ENCODE measurements around the gene CASP2. TPM values are rescaled to one million over a fixed set of nuclear protein-coding genes. Genes with fewer than 3 reads are reported as not detected.

Gene CASP2
- total and polyA plus RNA-seq, 8 donors = 4.2 to 19.7 (median 8.7) TPM

DNA sequence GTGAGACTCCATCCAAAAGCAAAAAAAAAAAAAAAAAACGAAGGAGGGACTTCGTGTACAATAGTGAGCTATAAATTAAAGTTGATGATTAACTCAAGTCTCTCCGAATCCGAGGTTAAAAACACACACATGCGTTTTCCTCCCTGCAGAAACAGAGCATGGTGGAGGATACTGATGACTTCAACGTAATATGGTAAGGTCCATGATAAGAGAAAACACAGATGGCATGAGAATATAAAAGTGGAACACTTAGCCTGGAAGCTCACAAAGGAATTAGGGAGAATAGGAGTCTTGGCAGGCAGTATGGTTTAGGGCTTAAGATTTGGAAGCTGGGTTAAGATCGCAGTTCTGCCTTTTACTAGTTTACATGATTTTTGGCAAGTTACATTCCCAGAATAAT, 45.0 kb upstream of the CASP2 start:
- no peak overlapping the region for H3K4me3 ChIP-seq
- FAIRE-seq (no peak), ATAC-seq (no peak), DNase-seq (no peak)
- TF ChIP-seq, protein P1, sequence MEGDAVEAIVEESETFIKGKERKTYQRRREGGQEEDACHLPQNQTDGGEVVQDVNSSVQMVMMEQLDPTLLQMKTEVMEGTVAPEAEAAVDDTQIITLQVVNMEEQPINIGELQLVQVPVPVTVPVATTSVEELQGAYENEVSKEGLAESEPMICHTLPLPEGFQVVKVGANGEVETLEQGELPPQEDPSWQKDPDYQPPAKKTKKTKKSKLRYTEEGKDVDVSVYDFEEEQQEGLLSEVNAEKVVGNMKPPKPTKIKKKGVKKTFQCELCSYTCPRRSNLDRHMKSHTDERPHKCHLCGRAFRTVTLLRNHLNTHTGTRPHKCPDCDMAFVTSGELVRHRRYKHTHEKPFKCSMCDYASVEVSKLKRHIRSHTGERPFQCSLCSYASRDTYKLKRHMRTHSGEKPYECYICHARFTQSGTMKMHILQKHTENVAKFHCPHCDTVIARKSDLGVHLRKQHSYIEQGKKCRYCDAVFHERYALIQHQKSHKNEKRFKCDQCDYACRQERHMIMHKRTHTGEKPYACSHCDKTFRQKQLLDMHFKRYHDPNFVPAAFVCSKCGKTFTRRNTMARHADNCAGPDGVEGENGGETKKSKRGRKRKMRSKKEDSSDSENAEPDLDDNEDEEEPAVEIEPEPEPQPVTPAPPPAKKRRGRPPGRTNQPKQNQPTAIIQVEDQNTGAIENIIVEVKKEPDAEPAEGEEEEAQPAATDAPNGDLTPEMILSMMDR (IDR thresholded peaks at IDR 0.05) = no peak
- H3K4me1 ChIP-seq = no peaks in the 10 kb centered on the region
- no peaks in the 10 kb centered on the region for H3K36me3 ChIP-seq
- no peak overlapping the region for H3K27ac ChIP-seq
- intact Hi-C loops (cut with DNase I) = loop anchor here (5.0 to 10.0 kb wide), 3 partner anchors 62 to 174 kb away; no protein-coding TSS in a partner anchor
- WGBS, 2 donors = 46 to 47% methylated on average over 7 of the region's 7 CpGs
- no peaks in the 10 kb centered on the region for H3K9me3 ChIP-seq
- no peaks in the 10 kb centered on the region for H3K27me3 ChIP-seq

DNA sequence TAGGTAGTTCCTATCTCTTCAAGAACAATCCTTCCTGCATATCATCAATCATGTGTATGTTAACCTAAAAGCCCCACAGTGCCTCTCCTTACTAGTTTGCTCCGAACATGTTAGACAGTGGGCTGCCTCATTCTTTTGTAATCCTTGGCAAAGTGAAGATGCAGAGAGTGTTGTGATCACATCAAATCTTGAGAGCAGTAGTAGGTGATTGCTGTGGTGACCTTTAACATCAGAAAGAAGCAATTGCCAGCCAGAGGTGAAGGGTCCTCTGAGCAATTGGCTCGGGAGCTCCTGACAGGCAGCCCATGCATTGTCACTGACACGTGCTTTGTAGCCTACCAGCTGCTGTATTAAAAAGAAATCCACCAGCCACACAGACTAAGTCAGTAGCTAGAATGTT, 44.5 kb upstream of the CASP2 start:
- TF ChIP-seq, protein P1 (IDR thresholded peaks at IDR 0.05) = no peak
- intact Hi-C loops (cut with DNase I) = loop anchor here (5.0 to 10.0 kb wide), 3 partner anchors 61 to 174 kb away; no protein-coding TSS in a partner anchor
- H3K4me1 ChIP-seq = no peaks in the 10 kb centered on the region
- H3K27me3 ChIP-seq = no peaks in the 10 kb centered on the region
- no peak for ATAC-seq
- 62 to 65% methylated on average over 3 of the region's 3 CpGs for WGBS, 2 donors
- H3K4me3 ChIP-seq = no peak overlapping the region
- H3K27ac ChIP-seq = no peak overlapping the region
- no peak for DNase-seq
- FAIRE-seq = no peak
- H3K9me3 ChIP-seq = no peaks in the 10 kb centered on the region
- no peaks in the 10 kb centered on the region for H3K36me3 ChIP-seq

DNA sequence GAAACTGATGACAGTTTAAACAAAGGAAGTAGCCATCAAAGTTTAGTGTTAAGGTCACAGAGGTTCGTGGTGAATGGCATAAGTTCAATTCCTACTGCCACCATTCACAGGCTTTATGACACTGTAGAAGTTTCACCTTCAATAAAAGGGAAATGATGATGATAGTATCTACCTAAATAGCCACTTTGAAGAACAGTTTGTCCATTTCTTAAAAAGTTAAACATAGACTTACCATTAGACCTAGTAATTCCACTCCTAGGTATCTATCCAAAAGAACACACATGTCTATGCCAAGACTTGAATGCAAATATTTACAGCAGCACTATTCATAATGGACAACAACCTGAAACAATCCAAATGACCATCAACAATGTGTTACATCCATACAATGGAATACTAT, 43.8 kb upstream of the CASP2 start:
- no peak for ATAC-seq

DNA sequence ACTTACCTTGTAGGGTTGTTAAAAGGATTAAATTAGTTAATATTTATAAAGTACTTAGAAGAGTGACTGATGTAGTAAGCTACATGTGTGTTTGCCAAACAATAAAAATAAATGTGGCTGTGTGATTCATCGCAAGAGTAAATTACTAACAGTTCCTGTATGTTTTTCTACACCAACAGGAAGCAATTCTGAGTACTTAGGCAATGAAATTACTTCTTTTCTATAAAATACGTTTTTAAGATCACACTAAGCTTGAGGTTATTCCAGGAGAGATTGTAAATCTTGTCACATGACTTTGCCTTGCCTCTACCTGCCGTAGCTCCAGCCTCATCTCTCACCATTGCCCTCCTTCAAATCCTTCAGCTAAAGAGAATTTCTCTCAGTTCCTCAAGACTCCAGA, 43.0 kb upstream of the CASP2 start:
- Histone ChIP-seq H3K4me3 (no peak overlapping the region), H3K27ac (no peak overlapping the region), H3K36me3 (no peaks in the 10 kb centered on the region), H3K27me3 (no peaks in the 10 kb centered on the region), H3K9me3 (no peaks in the 10 kb centered on the region), H3K4me1 (no peaks in the 10 kb centered on the region)
- intact Hi-C loops (cut with DNase I) = loop anchor here in 2 of 3 donors (10.0 kb wide), 1 partner anchor 60 kb away; no protein-coding TSS in a partner anchor
- DNase-seq = no peak
- 52 to 61% methylated on average over 3 of the region's 3 CpGs for WGBS, 2 donors
- TF ChIP-seq, protein P1 (IDR thresholded peaks at IDR 0.05) = no peak
- no peak for FAIRE-seq
- ATAC-seq = no peak

More for the DNA sequence above, 43.8 kb upstream of the CASP2 start:
- TF ChIP-seq, protein P1 (IDR thresholded peaks at IDR 0.05) = no peak
- Histone ChIP-seq H3K27ac (no peak overlapping the region), H3K36me3 (no peaks in the 10 kb centered on the region), H3K4me3 (no peak overlapping the region), H3K27me3 (no peaks in the 10 kb centered on the region), H3K4me1 (no peaks in the 10 kb centered on the region), H3K9me3 (no peaks in the 10 kb centered on the region)
- intact Hi-C loops (cut with DNase I) = loop anchor here (5.0 to 10.0 kb wide), 3 partner anchors 60 to 173 kb away; no protein-coding TSS in a partner anchor
- WGBS, 2 donors = 30 to 35% methylated on average over 1 of the region's 1 CpG
- FAIRE-seq = no peak
- DNase-seq = no peak

DNA sequence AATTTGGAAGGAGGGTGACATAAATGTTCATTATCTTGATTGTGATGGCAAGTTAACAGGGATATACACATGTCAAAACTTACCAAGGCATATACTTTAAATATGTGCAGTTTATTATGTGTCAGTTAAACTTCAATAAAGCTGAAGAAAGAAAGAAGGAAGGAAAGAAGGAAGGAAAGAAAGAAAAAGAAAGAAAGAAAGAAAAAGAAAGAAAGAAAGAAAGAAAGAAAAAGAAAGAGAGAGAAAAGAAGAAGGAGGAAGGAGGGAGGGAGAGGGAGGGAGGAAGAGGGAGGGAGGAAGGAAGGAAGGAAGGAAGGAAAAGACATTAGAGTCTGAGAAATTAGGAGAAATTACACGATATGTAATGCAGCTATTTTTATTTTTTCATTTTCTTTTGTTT, 40.8 kb upstream of the CASP2 start:
- H3K27me3 ChIP-seq = no peaks in the 10 kb centered on the region
- ATAC-seq = no peak
- H3K9me3 ChIP-seq = no peaks in the 10 kb centered on the region
- FAIRE-seq = no peak
- WGBS, 2 donors = 37 to 85% methylated on average over 1 of the region's 1 CpG
- no peaks in the 10 kb centered on the region for H3K4me1 ChIP-seq
- intact Hi-C loops (cut with DNase I) = loop anchor here in 2 of 3 donors (10.0 kb wide), 1 partner anchor 57 kb away; no protein-coding TSS in a partner anchor
- H3K4me3 ChIP-seq = no peak overlapping the region
- TF ChIP-seq, protein P1 (IDR thresholded peaks at IDR 0.05) = no peak
- H3K36me3 ChIP-seq = no peaks in the 10 kb centered on the region
- no peak for DNase-seq
- no peak overlapping the region for H3K27ac ChIP-seq
